Measurements from ENCODE around the gene RHBDF1. TPM values are rescaled to one million over a fixed set of nuclear protein-coding genes. Genes with fewer than 3 reads are reported as not detected.

Gene RHBDF1
- total and polyA plus RNA-seq, 2 donors from 2014 or later = 12.0 to 33.1 TPM

DNA sequence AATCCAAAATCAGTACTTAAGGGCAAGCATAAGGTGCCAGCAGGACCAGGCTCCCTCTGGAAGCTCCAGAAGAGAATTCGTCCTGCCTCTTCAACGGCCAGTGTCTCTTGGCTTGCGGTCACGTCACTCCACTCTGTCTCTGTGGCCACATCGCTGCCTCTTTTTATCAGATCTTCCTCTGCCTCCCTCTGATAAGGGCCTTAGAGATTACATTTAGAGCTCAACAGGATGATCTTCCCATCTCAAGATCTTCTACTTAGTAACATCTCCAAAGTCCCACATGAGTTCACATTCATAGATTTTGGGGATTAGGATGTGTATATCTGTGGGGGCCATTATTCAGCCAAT, 22.5 kb upstream of the RHBDF1 start:
- Histone ChIP-seq H3K27me3 (ENCODE audit: control insufficient read depth, insufficient read depth, low read length) (no peaks in the 10 kb centered on the region), H3K4me1 (ENCODE audit: control insufficient read depth in 2 of 3, insufficient read depth in 2 of 3, low read depth in 1 of 3, low read length in 3 of 3) (peaks cover 0 to 2% (median 0%) of the 10 kb centered on the region in 3 donors), H3K9ac (ENCODE audit: low read length in 3 of 3) (no peak overlapping the region), H3K9me3 (ENCODE audit: control insufficient read depth in 2 of 3, insufficient read depth in 1 of 3, low read length in 3 of 3) (no peaks in the 10 kb centered on the region), H3K27ac (ENCODE audit: low read depth in 2 of 2, low read length in 2 of 2) (no peak overlapping the region), H3K4me3 (ENCODE audit: low read length in 3 of 3) (no peak overlapping the region), H3K36me3 (ENCODE audit: control insufficient read depth in 2 of 3, insufficient read depth in 3 of 3, low read length in 3 of 3) (peaks cover 2 to 15% (median 7%) of the 10 kb centered on the region in 3 donors)
- DNase-seq (no peak), FAIRE-seq (no peak)
- TF ChIP-seq, protein P1, sequence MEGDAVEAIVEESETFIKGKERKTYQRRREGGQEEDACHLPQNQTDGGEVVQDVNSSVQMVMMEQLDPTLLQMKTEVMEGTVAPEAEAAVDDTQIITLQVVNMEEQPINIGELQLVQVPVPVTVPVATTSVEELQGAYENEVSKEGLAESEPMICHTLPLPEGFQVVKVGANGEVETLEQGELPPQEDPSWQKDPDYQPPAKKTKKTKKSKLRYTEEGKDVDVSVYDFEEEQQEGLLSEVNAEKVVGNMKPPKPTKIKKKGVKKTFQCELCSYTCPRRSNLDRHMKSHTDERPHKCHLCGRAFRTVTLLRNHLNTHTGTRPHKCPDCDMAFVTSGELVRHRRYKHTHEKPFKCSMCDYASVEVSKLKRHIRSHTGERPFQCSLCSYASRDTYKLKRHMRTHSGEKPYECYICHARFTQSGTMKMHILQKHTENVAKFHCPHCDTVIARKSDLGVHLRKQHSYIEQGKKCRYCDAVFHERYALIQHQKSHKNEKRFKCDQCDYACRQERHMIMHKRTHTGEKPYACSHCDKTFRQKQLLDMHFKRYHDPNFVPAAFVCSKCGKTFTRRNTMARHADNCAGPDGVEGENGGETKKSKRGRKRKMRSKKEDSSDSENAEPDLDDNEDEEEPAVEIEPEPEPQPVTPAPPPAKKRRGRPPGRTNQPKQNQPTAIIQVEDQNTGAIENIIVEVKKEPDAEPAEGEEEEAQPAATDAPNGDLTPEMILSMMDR (IDR thresholded peaks at IDR 0.05; ENCODE audit: borderline replicate concordance, extremely low read depth, insufficient read depth) = no peak
- intact Hi-C loops (cut with DNase I) = no loop called here

DNA sequence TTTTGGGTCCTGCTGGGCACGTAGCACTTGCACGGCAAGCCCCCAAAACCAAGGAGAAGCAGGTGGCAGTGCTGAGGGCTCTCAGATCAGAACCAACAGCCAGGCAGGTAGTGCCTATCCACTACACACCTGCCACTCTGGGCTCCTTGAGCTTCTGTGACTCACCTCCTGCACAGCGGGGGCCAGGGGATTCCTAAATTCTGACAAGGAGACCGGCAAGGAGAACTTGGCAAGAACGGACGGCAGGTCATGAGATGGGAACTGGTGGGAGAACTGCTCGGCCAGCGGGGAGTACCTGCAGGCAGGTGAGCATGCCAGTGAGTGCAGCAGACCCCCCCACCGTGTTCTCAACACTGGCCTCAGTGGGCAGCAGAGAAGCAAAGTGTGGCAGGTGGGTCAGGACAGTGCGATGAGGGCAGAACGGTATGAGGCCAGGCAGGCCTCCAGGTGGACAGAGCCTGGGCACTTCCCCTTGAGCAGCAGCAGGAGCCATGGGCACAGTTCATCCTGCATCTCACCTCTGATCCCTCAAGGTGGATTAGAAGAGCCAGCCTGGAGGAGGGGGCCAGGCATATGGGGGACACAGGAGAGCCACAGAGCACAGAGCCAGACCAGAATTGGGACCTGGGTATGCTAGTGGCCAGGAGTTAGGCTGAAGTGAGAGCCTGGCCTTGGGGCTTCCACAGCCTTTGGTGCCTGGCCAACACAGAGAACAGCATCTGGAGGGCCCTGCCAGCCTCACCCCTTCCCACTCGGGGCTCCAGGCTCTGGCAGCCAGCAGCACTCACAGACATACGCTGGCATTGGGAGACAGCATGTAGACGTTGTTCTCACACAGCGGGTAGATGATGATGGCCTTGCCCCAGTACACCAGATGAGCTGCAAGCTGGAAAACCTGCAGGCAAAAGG, 20.3 kb upstream of the RHBDF1 start:
- Histone ChIP-seq H3K9me3 (ENCODE audit: control insufficient read depth in 2 of 3, insufficient read depth in 1 of 3, low read length in 3 of 3) (no peaks in the 10 kb centered on the region), H3K36me3 (ENCODE audit: control insufficient read depth in 2 of 3, insufficient read depth in 3 of 3, low read length in 3 of 3) (peaks cover 2 to 15% (median 9%) of the 10 kb centered on the region in 3 donors), H3K4me1 (ENCODE audit: control insufficient read depth in 2 of 3, insufficient read depth in 2 of 3, low read depth in 1 of 3, low read length in 3 of 3) (peaks cover 0 to 2% (median 0%) of the 10 kb centered on the region in 3 donors), H3K27me3 (ENCODE audit: control insufficient read depth, insufficient read depth, low read length) (no peaks in the 10 kb centered on the region), H3K9ac (ENCODE audit: low read length in 3 of 3) (no peak overlapping the region), H3K27ac (ENCODE audit: low read depth in 2 of 2, low read length in 2 of 2) (no peak overlapping the region), H3K4me3 (ENCODE audit: low read length in 3 of 3) (no peak overlapping the region)
- intact Hi-C loops (cut with DNase I) = no loop called here
- FAIRE-seq (no peak), DNase-seq (no peak)
- TF ChIP-seq, protein P1 (IDR thresholded peaks at IDR 0.05; ENCODE audit: borderline replicate concordance, extremely low read depth, insufficient read depth) = no peak

DNA sequence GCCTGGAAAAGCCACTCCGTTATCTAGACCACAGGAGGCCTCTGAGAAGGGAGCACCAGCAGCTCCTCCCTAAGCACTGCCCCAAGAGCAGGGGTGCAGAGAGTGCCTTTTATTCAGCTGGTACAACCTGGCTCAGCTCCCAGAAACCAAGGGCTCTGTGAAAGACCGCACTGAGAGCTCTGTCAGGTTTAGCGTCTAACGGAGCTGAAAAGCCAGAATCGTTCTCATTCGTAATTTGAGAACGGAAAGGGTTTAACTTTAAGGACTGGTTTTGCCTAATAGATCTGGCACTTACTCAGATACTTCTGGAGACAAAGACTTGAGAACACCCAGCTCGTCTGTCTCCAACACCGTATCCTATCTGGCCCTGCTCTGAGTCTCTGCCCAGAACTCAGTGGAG, 19.1 kb upstream of the RHBDF1 start:
- TF ChIP-seq, protein P1 (IDR thresholded peaks at IDR 0.05; ENCODE audit: borderline replicate concordance, extremely low read depth, insufficient read depth) = no peak
- FAIRE-seq (no peak), DNase-seq (no peak)
- intact Hi-C loops (cut with DNase I) = no loop called here
- Histone ChIP-seq H3K36me3 (ENCODE audit: control insufficient read depth in 2 of 3, insufficient read depth in 3 of 3, low read length in 3 of 3) (peaks cover 2 to 15% (median 9%) of the 10 kb centered on the region in 3 donors), H3K4me1 (ENCODE audit: control insufficient read depth in 2 of 3, insufficient read depth in 2 of 3, low read depth in 1 of 3, low read length in 3 of 3) (peaks cover 0 to 2% (median 0%) of the 10 kb centered on the region in 3 donors), H3K27me3 (ENCODE audit: control insufficient read depth, insufficient read depth, low read length) (no peaks in the 10 kb centered on the region), H3K9me3 (ENCODE audit: control insufficient read depth in 2 of 3, insufficient read depth in 1 of 3, low read length in 3 of 3) (no peaks in the 10 kb centered on the region), H3K4me3 (ENCODE audit: low read length in 3 of 3) (no peak overlapping the region), H3K9ac (ENCODE audit: low read length in 3 of 3) (no peak overlapping the region), H3K27ac (ENCODE audit: low read depth in 2 of 2, low read length in 2 of 2) (no peak overlapping the region)

All from kidney (tissue), 14 donors.